HG02610 (cell line): ENCODE data around the gene PIGV.
"Not testable (repeated sequence)": the region's sequence is repeated elsewhere in the genome, so short reads cannot be mapped to it uniquely, and the experiment has no call there.

Experiments used
- ATAC-seq: cut with Tn5 transposase; IDR thresholded peaks from one replicate; pipeline ENCODE4 v1.9.1; 2021; ENCODE audit warnings: mild to moderate bottlenecking, moderate library complexity; ENCODE audit not compliant: unreplicated experiment

Gene PIGV

DNA sequence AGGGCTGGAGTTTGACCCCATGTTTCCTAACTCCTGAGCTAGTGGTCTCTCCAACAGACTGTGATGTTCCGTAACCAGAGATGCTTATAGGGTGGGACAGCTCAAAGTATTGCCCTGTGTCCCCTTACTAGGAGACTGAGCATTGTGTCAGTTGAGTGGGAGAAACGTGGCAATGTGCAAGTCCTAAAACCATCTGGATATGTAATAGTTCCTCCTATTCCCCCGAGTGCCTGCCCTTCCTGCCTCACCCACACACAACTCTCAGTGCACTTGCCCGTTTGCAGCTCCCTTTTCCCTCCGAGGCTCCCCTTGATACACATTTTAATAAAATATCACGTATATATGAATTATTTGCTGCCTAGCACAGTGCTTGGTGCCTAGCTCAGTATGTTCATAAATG is 3.4 kb downstream of the PIGV start:
- no peak for ATAC-seq

DNA sequence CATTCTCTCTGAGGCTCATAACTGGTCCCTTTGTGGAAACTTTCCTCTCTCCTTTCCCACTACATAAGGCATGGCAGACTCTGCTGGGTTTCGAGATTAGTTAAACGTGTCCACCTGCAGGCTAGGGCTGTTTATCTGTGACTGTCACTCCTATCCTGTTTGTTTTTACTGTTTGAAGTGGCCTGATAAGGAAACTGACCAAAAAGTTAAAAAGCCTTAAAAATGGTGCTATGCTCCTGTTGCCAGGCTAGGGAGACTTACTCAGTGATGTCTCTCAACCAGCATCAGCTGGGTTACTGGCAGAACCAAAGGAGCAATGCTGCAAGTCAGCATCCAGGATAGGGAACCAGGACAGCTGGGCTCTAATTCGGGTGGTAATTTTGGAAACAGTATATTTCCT is 3.9 kb downstream of the PIGV start:
- ATAC-seq, result no peak

DNA sequence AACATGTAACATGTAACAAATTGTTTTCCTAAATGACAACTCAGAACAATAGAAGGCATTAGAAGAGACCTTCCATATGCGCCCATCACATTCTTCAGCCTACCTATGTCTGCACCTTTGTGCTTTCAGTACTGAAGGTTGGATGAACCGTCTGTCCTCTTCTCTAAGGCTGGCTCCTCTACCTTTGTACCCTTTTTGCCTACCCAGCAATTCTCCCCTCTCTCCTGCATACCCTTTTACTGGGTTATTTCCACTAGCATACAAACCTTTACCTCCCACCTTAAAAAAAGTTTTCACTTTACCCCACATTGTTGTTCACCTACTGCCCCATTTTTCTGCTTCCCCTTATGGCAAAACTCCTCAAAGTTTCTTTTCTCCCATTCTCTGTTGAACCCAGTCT is 5.2 kb downstream of the PIGV start:
- ATAC-seq, result no peak

DNA sequence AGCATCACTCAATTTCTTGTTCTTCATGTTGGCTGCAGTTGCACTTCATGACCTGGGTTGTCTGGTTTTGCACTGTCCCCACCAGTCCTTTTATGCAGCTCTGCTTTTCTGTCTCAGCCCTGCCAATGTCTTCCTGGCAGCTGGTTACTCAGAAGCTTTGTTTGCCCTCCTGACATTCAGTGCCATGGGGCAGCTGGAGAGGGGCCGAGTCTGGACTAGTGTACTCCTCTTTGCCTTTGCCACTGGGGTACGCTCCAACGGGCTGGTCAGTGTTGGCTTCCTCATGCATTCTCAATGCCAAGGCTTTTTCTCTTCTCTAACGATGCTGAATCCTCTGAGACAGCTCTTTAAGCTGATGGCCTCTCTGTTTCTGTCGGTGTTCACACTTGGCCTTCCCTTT is 6.6 kb downstream of the PIGV start:
- no peak for ATAC-seq

DNA sequence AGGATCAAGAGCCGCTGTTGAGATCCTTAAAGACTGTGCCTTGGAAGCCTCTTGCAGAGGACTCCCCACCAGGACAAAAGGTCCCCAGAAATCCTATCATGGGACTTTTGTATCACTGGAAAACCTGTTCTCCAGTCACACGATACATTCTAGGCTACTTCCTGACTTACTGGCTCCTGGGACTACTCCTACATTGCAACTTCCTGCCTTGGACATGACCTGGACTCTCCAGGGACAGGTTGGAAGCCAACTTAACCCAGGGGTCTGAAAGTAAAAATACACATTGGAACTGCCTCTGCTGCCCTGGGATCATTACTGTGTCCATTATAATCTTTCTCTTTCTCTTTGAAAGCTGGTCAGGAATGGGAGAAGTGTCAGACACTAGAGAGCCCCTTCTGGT is 9.9 kb downstream of the PIGV start:
- no peak for ATAC-seq

DNA sequence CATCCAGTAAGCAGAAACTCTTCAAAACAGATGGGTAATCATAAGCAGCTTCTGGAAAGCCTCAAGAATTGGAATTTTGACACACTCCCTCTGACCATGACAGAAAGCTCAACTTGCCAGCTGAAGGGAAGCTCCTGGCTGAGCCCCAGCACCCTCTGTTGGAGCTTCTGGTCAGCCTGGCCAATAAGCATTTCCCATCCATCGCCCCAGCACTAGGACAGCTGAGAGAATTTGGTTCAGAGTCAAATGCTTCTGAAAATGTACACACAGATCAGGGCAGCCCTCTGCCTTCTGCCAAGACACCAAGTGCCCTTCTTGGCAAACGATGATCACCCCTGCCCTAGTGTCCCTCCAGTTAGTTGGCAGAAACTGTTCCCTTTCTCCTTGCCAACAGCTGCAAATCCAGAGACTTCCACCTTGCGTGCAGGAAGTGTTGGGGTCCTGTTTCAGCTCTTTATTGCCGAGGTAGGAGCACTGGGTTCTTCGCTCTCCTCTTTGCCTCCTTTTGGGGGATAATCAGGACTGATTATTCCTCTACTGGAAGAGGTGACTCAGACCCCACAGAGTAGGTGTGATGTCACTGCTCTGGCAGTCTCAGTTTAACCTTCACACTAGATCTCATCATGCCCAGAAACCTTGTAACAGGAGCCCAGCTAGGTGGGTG is 11.9 kb downstream of the PIGV start:
- no peak for ATAC-seq

DNA sequence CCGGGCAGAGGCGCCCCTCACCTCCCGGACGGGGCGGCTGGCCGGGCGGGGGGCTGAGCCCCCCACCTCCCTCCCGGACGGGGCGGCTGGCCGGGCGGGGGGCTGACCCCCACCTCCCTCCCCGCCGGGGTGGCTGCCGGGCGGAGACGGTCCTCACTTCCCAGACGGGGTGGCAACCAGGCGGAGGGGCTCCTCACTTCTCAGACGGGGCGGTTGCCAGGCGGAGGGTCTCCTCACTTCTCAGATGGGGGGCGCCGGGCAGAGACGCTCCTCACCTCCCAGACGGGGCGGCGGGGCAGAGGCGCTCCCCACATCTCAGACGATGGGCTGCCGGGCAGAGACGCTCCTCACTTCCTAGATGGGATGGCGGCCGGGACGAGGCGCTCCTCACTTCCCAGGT is 16.2 kb downstream of the PIGV start:
- not testable (repeated sequence) for ATAC-seq

DNA sequence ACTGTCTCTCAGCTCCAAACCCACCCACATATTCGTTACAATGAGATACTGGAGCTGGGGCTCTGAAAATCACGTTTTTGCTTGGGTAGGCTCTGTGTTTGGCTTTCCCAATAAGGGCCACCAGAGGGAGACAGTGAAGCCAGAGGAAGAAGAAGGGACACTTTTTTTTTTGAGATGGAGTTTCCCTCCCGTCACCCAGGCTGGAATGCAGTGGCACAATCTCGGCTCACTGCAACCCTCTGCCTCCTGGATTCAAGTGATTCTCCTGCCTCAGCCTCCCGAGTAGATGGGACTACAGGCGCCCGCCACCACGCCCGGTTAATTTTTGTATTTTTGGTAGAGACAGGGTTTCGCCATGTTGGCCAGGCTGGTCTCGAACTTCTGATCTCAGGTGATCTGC is 22.4 kb downstream of the PIGV start:
- not testable (repeated sequence) for ATAC-seq

DNA sequence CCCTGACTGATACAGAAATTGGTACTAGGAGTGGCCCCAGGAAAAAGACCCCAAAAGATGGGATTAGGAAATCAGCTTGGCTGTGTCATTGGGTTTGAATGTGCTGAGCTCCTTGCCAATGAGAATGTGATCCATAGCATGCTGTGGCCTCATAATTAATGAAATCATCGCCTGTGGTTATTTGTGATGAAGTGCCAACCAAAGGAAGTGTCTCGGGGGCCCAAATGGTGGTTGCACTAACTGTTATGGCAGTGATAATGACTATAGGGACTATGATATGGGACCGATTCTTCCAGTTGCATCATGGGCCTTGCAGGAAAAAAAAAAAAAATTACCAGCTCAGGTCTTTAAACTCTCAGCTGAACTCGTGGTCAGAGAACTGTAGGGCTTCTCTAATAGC is 23.3 kb downstream of the PIGV start:
- no peak for ATAC-seq

DNA sequence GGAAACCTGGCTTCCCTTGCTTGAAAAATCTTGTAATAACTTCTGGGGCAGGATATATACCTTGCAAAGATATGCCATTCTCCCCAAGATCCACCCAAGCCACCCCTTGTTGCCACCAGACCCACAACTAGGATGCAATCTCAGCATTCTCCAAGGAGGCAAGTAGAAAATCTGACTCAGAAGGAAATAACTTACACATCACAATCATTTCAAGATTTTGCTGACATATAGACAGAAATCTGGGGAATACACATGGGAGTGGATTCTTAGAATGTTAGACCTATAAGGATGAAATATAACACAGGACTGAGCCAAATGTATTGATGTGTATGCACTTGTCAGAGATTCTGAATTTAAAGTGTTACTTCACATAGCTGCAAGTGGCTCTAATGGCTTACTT is 24.0 kb downstream of the PIGV start:
- no peak for ATAC-seq

DNA sequence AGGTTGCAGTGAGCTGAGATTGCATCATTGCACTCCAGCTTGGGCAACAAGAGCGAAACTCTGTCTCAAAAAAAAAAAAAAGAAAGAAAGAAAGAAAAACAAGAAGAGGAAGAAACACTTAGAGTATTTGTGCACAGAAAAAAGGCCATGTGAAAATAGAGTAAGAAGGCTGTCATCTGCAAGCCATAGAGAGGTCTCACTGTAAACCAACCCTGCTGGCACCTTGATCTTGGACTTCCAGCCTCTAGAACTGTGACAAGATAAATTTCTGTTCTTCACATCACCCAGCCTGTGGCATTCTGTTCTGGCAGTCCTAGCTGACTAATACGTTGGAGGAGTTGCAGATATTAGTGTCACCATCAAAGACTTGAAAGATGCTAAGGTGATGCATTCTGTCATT is 26.6 kb downstream of the PIGV start:
- no peak for ATAC-seq

DNA sequence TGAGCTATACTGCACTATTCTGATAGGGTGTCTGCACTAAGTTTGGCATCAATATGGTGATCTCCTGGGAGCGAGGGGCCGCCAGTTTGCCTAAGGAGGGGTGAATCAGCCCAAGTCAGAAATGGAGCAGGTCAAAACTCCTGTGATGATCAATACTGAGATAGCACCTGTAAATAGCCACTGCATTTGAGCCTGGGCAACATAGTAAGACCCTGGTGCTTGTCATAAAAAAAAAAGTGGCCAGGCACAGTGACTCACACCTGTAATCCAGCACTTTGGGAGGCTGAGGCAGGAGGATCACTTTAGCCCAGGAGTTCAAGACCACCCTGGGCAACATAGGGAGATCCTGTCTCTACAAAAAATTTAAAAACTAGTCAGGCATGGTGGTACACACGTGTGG is 27.1 kb downstream of the PIGV start:
- ATAC-seq, result no peak

DNA sequence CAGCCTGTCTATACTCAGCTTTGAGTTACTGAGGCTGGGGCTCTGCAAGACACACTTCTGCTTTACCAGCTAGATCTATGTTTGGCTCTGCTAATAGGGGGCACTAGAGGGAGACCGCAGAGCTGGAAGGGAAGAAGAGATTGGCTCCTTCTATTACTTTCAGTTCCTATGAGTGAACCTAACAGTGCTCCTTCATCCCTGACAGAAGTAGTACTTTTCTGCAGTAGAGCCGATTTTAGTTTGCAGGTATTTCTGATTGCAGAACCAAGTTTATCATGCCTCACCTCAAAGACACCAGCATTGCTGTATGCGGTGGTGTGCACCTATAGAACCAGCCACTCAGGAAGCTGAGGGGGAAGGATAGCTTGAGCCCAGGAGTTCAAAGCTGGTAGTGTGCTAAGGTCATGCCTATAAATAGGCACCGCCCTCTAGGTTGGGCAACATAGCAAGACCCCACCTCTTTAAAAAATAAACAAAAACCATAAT is 33.1 kb downstream of the PIGV start:
- ATAC-seq, result peak; percentile 94

DNA sequence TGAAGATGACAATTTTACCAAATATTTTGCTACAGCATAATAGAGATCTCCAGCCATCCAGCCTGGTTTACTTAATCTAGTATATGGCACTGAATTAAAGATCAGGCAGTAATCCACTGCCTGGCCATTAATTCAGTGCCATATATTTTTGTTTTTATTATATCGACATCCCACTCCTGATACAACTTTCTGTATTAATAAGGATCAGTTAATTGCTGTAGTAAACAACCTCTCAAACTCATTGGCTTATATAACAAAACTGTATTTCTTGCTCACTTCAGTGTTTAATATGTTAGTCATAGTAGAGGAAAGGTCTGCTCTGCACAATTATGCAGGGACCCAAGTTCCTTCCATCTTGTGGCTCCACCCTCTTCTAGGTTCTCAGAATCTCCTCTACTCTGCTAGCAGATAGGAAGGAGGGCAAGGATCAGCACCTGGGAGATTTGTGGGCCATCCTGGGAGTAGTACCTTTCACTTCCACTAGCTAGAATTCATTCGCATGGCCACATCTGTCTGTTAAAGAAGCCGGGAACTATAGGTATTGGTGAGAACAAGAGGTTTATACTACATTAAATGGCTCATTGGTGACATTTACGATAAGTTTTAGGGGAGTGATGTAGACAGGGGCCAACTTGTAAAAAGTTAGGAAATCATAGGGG is 35.1 kb downstream of the PIGV start:
- ATAC-seq, result no peak

DNA sequence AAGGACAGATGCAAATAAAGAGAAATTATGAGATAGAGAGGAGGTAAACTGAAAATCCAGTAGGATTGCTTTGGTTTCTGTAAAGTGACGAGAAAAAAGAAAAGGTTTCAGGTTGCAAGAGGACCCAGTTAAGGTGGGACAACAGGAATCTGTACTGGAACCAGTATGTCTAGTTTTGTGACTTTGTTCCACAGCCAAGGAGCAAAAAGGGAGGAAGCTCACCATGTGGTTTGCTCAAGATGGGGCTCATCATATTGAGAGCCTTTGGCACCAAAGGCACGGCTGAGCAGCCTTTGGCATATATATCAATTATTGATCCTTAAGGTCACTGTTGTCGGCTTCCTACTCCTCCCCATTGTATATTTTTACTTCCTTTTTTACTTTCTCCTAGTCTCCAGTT is 37.0 kb downstream of the PIGV start:
- no peak for ATAC-seq

DNA sequence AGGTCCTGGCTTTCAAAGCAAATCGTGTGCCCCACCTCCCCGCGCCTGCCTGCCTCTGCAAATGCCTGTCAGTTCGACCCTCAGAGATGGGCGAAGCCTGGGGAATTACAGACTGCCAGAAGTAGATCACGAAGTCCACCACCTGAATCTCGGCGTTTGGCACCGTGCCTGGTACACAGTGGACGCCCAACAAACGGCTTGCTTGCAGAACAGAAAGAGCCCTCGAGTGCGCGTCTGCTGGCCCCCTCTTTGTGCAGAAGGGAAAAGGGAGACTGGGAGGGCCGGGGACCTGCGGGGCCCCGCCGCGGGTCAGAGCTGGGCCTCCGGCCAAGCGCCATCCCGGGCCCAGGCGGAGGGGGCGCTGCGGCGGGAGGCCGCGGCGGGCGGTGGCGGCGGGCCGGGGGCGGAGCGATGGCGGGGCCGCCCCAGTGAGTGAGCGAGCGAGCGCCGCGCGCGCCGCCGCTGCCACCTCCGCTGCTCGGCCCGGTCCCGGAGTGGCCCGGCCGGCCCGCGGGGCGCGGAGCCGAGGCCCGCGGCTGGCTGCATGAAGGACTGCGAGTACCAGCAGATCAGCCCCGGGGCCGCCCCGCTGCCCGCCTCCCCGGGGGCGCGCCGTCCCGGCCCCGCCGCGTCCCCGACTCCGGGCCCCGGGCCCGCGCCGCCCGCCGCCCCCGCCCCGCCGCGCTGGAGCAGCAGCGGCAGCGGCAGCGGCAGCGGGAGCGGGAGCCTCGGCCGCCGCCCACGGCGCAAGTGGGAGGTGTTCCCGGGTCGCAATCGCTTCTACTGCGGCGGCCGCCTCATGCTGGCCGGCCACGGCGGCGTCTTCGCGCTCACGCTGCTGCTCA is 38.7 kb downstream of the PIGV start, which contains the start of gene ZDHHC18:
Gene ZDHHC18, plus strand, starts transcription at position 428 of the 845 bp plus-strand sequence. Its CDS starts 117 bp downstream, at position 545.
- peak; percentile 78 for ATAC-seq

DNA sequence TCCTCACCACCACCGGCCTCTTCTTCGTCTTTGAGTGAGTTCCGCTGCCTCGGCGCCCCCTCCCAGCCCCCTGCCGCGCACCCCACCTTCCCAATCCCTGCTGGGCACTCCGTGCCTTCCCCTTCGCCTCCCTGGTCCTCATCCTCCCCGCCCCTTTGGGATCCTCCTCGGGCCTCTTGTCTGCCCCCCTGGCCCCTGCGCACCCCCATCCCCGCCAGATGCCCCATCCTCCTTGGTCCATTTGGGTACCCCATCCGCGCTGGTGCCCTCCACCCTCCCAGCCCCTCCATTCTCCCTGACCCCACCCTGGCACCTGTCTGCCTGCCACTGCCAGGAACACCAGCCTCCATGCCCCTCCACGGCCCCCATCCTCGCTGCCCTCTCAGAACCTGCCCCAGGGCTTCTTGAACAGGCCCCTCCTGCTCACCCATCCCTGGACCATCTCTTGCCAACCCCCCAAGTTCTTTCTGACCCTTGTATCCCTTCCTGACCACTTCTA is 39.4 kb downstream of the PIGV start:
- ATAC-seq, result no peak

DNA sequence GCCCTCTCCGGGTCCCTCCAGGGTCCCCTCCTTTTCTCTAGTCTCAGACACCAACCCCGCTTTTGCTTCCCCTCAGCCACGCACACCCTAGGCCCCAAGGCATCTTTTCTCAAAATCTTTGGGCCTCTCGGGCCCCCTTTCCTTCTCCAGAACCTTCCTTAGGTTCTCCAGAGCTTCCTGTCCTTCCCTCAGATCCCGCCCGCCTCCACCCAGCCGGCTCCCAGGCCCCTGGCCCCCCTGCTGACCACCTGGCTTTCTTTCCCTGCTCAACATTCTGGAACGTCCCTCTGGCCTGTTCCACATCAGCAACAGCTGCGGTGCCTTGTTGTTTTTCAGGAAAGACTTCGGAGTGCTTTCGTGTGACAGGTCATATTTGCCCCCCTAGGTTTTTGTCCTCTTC is 39.9 kb downstream of the PIGV start:
- ATAC-seq, result no peak

DNA sequence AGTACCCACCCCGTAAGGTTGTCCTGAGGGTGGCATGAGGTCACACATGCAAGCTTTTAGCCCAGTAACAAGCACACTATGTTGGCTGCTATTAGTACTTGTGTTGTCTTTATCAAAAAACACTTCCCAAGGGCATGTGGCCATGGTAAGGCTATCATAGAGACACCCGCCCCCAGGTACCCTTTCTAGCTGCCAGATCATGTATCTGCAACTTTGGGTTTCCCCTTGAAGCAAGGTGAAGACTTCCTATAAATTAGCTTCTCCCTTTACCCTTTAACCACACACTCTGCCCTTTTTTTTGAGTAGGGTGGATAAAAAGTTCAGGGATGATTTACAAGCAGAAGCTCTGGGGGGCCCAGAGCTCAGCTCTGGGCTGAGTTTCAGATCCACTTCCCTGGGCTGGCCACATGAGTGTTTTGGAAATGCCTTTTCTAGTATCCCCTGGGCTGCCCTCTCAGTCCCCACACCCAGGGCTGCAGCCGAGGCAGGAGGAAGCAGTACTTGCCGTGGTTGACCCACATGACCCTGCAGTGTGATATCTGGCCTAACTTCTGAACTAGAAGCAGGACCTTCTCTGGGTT is 40.8 kb downstream of the PIGV start:
- ATAC-seq, result no peak

DNA sequence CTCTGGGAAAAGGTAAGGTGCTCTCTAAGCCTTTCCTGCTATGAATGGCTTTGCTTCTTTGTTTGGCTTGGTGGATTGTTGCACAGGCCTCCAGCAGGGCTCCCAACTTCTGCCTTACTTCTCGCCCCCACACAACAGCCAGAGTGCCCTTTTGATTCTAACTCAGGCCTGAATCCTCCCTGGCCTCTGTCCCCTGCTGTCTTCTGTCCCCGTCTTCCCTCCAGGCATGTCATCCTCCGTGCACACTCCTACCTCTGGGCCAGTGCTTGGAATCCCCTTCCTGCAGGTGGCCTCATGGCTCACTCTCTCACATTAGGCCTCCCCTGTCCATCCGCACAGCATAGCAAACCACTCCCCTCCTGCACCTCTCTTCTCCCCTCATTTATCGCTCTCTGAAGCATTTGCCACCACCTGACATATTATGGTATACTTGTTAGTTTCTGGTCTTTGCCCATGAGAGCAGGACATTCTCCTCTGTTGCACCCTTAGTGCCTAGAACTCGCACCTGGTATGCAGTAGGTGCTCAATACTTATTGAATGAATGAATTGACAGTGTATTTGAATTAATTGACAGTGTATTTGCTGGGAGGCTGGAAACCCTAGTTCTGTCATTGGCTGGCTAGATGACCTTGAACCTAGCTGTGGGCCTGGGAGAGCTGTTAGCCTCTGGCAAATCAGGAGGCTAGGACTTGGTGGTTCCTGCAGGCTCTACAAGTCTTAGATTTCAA is 41.6 kb downstream of the PIGV start:
- ATAC-seq, result no peak

DNA sequence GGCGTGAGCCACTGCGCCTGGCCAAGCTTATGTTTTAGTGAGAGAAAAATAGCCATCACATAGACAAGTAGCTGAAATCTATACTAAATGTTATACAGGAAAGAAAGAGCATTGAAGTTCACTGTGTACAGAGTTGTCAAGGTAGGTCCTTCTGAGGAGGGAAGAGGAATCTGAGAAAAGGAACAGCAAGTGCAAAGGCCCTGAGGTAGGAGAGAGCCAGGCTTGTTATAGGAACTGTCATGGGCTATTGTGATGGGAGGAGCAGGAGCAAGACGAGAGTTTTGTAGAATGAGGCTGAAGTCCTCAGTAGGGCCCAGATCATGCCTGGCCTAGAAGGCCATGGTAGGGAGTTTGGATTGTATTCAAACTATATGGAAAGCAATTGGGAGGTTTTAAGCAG is 43.3 kb downstream of the PIGV start:
- ATAC-seq, result no peak
